Stimulated activated CD8-positive, alpha-beta memory T cell treated with anti-CD3 and anti-CD28 coated beads, Interleukin-7, amount 100 ng/mL, for 4 hours (primary cell): ENCODE data around the gene CTNNA2.
"Not testable (repeated sequence)": the region's sequence is repeated elsewhere in the genome, so short reads cannot be mapped to it uniquely, and the experiment has no call there.

Experiments
- DNase-seq, 2 donors: peaks; one replicate each; pipeline ENCODE4 v3.0.0-alpha.2; 2020; ENCODE audit warnings: low read depth in 2 of 2

CTNNA2 gene

DNA sequence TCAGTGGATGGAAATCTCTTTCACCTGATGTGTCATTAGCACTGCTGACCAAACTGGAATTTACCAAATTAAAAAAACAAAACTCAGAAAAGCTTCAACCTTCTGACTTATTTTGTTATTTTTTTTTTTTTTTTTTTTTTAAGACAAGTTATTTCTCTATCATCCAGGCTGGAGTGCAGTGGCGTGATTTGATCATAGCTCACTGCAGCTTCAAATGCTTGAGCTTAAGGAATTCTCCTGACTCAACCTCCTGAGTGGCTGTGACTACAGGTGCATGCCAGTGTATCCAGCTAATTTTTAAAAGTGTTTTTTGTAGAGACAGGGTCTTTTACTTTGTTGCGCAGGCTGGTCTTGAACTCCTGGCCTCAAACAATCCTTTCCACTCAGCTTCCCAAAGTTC lies 636.1 kb downstream of the CTNNA2 start:
- no peak for DNase-seq

DNA sequence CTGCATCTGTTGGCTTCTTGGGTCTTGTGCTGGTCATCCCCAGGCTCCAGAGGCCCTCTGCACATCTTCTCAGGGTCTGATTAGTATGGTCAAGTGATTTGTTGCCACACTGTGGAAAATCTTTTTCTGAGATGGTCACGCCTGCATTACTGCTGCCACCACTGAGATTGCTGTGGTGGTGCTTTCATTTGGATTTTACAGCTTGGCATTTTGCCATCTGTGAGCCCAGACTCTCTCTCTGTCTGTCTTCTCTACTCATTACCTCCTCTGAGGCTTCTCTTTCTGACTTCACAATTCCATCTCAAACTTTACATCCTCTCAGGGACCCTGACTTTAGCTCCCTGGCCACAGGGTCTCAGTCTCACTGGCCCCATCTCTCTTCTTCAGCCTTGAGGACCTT lies 637.1 kb downstream of the CTNNA2 start:
- DNase-seq, result no peak

DNA sequence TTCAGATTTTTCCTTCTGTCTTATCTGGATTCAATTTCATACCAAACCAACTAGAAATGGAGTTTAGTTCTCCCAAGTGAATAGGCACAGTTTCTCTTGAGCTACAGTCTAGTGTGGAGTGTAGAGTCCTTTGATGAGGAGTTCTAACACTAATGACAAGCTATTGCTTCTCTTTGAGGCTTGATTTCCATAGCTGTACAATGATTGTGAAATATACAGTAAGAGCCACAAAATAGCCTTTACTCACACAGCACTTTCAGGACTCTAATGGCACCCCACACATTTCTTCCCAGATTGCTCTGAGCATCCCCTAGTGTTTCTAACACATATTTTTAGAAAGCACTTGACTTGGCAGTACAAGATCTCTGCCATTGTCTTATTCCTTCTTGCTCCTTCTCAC lies 638.4 kb downstream of the CTNNA2 start:
- DNase-seq, result no peak

DNA sequence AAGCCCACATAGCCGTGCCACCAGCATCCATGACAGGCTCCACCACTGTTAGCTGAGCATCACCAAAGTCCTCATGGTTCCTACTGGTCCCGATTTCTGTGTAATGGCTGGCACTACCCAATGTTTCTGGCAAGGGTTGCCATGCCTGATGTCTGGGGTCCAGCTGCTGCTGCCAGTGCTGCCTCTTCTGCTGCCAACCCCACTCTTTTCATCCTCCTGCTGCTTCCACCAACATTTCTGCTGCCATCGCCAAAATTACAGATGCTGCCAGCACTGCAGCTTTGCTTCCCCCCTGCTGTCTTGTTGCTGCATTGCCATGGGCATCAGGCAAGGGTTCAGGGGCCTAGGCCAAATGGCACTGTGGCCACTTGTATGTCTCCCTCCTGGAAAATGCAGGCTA lies 638.8 kb downstream of the CTNNA2 start:
- no peak for DNase-seq

DNA sequence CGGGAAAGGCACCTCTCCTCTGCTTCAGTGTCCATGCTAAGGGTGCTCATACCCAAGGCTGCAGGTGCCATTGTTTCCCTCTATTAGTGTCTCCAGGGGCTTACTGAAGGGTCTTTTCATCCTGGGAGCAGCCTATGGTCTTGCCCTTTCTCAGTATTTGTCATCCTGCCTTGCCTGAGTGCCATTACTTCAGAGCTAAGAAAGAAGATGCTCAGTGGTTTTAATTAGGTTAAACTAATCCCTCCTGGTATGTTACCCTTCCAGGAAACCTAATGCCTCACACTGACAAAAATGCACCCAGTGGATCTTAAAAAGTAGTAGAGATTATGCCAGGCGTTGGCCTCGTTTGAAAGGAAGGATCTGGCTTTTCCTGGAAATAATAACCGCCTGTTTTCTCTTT lies 640.3 kb downstream of the CTNNA2 start:
- no peak for DNase-seq

DNA sequence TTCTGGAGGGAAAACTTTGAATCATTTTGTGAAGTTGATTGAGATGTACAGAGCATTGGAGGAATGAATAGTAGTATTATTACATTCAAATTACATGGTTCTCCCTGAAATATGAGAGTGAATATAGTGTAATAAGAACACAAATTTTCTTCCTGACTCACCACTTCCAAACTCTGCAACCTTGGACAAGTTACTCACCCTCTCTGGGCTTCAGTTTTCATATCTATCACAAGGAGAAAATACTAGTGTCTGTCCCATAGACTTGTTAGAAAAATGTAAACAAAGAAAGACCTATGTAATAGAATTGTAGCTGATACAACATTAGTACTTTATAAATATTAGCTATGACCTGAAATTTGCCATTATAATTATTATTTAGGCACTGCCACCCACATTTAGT lies 640.9 kb downstream of the CTNNA2 start:
- no peak for DNase-seq

DNA sequence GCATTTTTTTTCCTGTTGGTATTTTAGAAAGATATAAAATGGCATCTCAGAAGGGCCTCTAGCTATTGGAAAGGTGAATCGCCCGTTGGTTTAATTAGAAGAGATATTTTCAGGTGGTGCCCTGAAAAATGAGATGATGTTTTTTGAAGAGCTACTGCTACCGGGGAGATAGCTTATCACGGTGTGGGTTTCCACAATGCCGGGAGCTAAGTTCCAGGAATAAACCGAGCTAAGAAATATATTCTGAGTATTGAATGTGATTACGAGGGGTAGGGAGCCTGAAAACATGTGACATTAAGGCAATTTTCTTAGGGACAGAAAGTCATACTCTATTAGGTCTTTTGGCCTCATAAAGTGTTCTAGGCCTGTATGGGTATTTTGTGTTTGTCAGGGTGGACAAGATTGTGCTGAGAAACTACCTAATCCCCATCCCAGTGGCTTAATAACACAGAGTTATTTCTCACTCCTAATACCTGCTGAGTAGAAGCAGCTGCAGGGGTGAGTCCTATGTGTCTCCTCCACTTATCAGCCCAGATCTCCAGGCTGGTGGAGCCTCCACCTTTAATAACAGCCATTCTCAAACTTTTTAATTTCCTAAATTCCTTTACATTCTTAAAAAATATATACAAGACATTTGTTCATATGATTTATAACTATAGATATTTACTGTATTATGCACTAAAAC lies 641.5 kb downstream of the CTNNA2 start:
- no peak for DNase-seq

DNA sequence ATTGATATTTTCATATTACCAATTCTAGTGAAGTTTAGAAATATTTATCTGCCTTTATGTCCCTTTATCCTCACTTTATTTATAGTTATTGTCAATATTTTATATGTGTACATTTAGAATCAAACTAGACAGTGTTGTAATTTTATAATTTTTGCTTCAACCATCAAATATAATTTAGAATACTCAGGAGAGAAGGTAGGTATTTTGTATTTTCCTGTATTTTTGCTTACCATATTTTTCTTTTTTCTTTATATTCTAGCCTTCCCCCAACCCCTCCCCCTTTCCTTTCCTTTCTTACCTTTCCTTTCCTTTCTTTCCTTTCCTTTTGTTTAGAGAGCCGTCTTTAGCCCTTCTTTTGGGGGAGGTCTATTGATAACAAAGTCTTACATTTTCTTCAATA lies 651.5 kb downstream of the CTNNA2 start:
- DNase-seq, result no peak

DNA sequence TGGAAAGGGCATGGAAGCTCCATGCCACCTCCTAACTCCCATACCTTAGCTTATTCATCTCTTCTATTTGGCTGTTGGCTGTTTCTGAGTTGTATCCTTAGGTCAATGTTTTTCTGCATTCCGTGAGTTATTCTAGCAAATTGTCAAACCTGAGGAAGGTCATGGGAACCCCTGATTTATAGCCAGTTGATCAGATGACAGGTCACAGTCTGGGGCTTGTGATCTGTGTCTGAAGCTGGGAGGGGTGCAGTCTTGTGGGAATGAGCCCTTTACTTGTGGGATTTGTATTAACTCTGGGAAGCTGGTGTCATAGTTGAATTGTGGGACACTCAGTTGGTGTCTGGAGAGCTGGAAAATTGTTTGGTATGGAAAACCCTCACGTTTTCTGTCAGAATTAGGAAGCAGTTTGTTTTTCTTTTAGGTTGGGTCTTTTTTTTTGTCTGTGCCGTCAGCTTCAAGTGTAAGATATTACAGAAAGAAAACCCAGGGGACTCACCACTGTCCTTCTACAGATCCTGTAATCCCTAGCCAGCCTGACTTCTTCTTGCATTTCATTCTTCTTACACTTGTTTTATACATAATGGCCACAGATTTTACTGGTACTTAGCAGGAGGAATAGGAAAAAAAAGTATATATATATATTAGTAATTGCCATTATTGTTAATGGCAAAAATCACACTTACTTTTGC lies 653.8 kb downstream of the CTNNA2 start:
- DNase-seq, result no peak

DNA sequence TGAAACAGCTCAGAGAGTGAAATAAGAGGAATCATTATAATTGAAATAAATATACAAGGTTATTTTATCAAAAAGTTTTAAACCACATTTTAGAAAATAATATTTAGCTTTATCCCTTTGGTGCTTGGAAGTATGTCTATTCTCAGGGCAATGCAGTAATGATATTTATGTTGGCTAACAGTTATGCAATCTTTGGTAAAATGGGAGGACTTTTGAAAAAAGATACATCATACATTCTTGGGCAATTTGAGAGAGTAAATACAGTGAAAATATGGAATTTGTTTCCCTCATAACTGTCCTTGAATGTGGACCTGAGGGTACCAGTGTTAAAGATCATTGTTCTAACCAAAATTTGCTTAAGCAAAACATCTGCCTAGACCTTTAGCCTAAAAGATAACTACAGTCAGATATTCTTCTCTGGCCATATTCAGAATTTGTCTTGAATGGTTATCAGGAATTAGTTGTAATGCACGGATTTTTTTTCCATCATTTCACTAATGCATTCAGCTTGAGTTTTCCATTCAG lies 654.5 kb downstream of the CTNNA2 start:
- DNase-seq, result no peak

DNA sequence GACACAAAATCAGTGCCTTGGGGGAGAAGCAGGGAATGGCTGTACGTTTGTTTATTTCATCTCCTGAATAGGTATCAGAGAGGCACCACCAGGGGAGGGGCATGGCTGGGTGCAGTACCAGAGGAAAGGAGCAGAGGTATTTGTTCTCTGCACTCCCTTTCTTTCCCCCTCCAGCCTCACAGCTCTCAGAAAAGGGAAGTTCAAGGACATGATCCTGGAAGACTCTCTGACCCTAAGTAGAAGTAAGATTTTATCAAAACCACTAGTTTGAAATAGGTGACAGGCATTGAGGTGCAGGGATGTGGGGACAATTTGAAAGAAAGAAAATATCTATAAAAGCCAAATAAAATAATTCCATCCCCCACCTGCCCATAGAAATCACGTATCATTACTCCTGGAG lies 655.2 kb downstream of the CTNNA2 start:
- DNase-seq, result no peak

DNA sequence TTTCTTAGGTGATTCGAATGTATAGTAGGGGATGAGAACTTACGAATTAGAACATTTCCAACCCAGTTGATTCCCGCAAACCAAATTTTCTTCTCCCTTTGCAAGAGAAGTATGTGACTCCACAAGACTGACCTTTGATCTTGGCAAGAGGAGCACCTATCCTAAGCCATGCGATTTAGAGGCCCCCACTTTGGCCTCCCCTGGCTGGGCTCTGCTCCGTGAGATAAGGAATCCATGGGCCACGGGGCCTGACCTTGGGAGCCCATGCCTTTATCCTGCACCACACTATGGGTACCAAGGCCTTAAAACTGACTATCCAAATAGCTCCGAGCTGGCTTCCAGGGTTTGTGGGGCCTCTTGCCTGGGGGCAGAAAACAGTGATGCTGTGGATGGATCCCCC lies 656.0 kb downstream of the CTNNA2 start:
- DNase-seq, result no peak

DNA sequence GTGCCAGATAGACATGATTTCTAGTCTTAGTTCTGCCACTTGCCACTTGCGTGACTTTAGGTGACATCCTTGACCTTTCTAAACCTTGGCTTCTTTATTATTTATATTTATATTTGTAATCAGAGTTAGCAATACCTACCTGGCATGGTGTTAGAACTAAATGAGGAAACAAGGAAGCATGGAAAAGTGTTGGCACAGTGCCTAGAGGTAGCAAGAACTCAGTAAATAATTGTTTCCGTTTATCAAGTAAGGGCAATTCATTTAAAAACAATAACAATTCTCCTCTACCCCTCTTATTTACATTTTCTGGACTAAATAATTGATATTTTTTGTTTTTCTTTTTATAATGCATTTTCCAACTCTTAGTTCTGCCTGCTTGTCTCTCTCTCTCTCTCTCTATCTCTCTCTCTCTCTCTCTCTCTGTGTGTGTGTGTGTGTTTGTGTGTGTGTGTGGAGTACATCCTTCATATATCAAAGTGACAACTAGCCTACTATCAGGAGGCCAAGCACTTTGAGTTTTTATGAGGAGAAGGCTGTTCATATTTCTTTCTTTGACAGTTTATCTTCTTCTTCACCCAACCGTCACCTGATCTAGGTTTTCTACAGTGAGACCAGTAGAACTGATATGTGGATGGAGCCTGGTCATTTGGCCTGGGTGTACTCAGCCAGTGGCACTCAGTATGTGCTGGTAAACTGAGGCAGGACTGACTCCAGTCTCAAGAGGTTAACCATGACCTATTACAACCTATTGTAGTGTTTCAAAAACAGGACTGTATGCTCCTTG lies 657.2 kb downstream of the CTNNA2 start:
- DNase-seq, result no peak

DNA sequence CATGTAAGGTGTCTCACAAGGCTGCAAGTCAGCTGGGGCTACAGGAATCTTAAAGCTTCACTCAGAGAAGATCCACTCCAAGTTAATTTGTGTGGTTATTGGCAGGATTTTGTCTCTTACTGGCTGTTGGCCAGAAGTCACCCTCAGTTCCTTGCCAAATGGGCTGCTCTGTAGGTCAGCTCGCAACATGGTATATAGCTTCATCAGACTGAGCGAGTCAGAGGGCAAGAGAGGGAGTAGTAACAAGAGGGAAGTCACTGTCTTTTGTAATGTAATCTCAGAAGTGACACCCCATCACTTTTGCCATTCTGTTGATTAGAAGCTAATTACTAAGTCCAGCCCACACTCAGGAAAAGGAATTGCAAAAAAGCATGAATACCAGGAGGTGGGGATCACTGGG lies 672.2 kb downstream of the CTNNA2 start:
- no peak for DNase-seq

DNA sequence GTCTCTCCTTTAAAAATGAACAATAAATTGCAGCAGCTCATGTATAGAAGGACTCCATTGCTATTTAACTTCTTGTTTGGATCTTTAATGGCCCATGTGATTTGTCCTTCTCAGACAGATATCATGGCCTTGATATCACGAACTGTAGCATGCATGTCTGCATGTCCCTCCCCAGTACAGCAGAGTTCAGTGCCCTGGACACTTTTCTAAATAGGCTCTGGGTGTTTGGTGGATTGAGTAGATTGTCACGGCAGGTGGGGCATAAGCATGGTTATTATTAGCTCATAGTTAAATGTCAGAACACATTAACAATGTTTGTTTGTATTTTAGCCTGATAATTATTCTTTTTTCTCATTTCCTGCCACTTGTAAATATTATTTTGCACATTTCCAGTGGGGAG lies 673.4 kb downstream of the CTNNA2 start:
- DNase-seq, result no peak

DNA sequence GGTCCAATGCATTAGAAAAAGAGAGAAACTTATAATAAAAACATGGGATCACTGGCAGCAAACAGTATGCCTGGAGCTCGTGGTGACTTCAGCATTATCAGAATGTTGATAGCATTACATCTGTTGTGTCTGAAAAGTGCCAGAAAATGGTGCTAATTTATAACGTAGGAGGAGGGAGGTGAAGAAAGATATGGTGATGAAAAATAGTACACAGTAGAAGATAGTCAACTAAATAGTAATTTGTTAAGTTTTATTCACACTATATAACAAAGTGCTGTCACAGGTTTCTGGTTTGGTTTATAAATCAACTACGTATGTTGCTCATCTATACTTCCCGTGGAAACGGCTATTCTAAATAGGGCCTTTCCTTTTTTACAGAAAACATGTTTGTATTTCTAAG lies 674.3 kb downstream of the CTNNA2 start:
- DNase-seq, result no peak

DNA sequence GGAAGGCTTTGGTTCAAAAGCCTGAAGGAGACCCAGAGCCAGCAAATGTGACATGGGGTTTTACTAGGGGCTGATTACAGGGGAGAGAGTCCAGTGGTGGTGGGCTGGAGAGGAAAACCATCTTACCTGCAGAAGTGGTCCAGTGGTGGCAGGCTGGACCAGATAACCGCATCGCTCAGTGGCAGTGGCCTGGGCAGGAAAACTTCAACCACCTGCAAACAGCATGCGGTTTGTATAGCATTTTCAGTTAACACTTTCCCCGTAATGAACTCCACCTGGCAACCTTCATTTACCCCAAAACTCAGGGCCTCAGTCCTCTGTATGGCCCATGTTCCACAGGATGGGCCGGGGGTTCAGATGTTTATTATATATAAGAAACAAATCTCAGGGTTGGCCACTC lies 677.3 kb downstream of the CTNNA2 start:
- DNase-seq, result no peak

DNA sequence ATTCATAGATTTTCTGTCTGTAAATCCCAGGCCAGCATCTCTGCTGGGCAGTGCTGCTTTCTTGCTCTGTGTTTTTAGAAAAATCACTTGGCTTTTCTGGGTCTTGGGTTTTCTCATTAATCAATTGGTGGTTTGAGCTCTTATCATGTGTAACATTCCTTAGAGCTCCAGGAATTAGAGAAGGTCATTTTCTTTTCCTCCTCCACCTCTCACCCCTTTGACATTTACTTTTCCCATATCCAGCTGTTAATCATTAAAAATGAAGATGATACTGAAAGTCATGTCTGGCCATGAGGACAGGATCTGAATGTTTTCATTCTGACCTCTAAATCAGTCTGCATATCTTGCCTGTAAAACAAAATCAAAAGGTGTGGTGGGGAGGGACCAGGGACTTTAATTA lies 680.7 kb downstream of the CTNNA2 start:
- no peak for DNase-seq

DNA sequence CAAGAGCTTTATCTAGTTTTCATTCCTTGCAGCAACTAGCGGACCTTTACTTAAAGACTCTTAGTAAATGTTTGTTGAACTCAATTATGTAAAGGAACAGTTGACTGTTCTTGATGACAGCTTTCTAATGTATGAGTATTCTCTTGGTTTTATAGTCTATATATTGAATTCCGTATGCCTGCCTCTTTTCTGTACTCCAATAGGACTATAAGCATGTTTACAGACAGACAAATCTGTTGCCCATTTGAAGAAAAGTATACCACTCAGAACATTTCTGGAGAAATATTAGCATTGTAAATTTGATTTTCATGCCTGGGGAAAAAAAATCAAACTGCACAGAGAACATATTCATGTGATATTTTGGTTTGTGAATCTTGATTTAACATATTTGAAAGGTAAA lies 682.2 kb downstream of the CTNNA2 start:
- no peak for DNase-seq

DNA sequence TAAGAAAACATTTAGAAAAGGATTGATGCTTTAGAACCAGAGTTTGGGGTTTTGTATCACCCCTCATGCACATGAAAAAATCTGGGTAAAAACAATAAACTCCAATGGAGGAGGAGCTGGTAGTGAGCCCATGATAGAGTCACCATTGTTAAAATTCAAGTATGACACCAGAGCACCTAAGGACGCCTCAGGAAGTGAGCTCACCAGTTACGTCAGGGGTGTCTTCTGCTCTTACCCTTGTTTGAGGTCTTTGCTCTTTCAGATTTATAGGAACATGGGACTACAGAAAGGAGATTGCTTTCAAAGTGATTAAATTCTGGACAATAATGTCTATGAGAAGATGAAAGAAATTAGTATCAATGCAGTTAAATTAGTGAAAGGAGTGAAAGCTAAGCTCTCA lies 685.2 kb downstream of the CTNNA2 start:
- DNase-seq, result no peak

DNA sequence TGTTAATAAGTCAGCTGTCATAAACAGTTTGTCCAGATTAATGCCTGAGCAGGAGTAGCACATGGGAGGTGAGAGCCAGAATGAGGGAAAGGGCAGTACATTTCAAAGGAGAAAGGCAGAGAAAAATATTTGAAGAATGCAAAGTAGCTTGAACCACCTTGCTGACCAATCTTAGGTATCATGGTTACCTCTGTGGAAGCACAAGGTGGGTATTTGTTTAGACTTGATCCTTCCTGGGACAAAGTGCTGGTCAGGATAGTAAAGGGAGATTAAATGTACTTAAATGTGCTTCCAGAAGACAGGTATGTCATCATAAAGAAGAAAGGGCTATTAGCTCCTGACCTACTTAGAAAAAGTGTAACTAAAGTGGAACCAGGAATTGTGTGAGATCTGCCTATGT lies 686.7 kb downstream of the CTNNA2 start:
- DNase-seq, result no peak

DNA sequence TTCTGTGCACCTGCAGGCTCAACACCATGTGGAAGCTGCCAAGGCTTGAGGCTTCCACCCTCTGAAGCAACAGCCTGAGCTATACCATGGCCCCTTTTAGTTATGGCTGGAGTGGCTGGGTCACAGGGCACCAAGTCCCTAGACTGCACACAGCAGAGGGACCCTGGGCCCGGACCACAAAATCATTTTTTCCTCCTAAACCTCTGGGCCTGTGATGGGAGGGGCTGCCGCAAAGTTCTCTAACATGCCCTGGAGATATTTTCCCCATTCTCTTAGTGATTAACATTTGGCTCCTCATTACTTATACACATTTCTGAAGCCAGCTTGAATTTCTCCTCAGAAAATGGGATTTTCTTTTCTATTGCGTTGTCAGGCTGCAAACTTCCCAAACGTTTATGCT lies 691.1 kb downstream of the CTNNA2 start:
- not testable (repeated sequence) for DNase-seq

DNA sequence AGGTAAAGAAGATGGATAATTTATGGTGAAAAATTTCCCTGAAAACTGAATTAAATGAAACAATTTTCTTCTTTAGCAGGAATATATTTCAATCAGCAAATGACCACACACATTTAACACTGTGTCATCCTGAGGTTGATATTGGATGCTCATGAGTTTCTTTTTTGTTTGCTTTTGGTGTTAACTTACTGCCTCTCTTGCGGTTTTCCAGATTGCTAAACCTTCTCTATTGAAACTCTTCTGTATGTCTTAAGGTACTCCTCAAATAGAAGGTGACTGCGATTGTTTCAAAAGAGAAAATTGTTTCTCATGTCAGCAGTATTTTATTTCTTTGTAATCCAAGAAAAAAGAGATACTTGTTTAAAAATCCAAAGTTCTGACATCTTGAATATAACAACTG lies 692.6 kb downstream of the CTNNA2 start:
- no peak for DNase-seq
